Adrenal gland (tissue), 5 donors: ENCODE measurements around the gene CASKIN2.

Source experiments
- CTCF ChIP-seq, 6 experiments: fragments of 450-650 bp in 4 of 6; fragments of 200-600 bp in 2 of 6; sonication (generic) in 1 of 6; IDR thresholded peaks; 1 replicate in 5 of 6; 2 replicates in 1 of 6; pipeline versions ENCODE4 v1.5.1 to v1.8.0; 2016 to 2021; ENCODE audit warnings: antibody characterized with exemption in 6 of 6, mild to moderate bottlenecking in 2 of 6, moderate library complexity in 1 of 6
- POLR2A ChIP-seq, 2 donors: fragments of 450-650 bp; IDR thresholded peaks; one replicate each; pipeline ENCODE4 v1.6.1; 2017; ENCODE audit warnings: antibody characterized with exemption in 2 of 2, mild to moderate bottlenecking in 2 of 2, moderate library complexity in 1 of 2
- donor health status: DM: no; HTN: no; CAD: no.

- TF ChIP-seq CTCF (IDR thresholded peaks at IDR 0.05) (no peak), POLR2A (IDR thresholded peaks at IDR 0.05) (no peak)
Observed at GRCh38 chr17:75559958-75560533, 44.7 kb upstream of the CASKIN2 start.
